HL-60 (cell line): ENCODE data around the gene ZNF664.

Experiments
- DNase-seq, 2 experiments: peaks; one replicate each; pipeline ENCODE4 v3.0.0-alpha.2; 2010 to 2020; ENCODE audit warnings: low read depth in 1 of 2, low spot score in 1 of 2
- H3K27ac ChIP-seq: fragments of 250-450 bp; sonication (Bioruptor Pico); replicated peaks from 2 replicates; pipeline ENCODE4 v1.5.1; 2020; ENCODE audit warnings: mild to moderate bottlenecking, moderate library complexity
- H3K27me3 ChIP-seq: fragments of 250-450 bp; sonication (Bioruptor Pico); 2 replicates; pipeline ENCODE4 v1.5.1; 2021; ENCODE audit warnings: mild to moderate bottlenecking, moderate library complexity; ENCODE audit not compliant: insufficient read depth, poor library complexity, severe bottlenecking
- H3K4me3 ChIP-seq: replicated peaks from 2 replicates; pipeline ENCODE4 v1.5.1; 2011; ENCODE audit warnings: mild to moderate bottlenecking, control low read depth, low read length; ENCODE audit not compliant: insufficient read depth
- GABPA ChIP-seq: IDR thresholded peaks from 2 replicates; pipeline ENCODE4 v1.6.1; 2012; ENCODE audit warnings: low read depth
- POLR2AphosphoS5 ChIP-seq: IDR thresholded peaks from 2 replicates; pipeline ENCODE4 v1.6.1; 2012; ENCODE audit warnings: low read depth
- SPI1 ChIP-seq: IDR thresholded peaks from 2 replicates; pipeline ENCODE4 v1.6.1; 2012; ENCODE audit warnings: low read depth, mild to moderate bottlenecking, borderline replicate concordance
- TF ChIP-seq, protein P1 (sequence below): IDR thresholded peaks from one replicate; pipeline ENCODE4 v1.5.1; 2011; ENCODE audit warnings: low read length, control low read depth, inconsistent platforms; ENCODE audit not compliant: insufficient read depth
- TF ChIP-seq, protein P2 (sequence below): IDR thresholded peaks from 2 replicates; pipeline ENCODE4 v1.6.1; 2012; ENCODE audit warnings: low read depth; ENCODE audit not compliant: insufficient replicate concordance

Gene ZNF664

GRCh38 chr12:123991372-123991951, 18.4 kb downstream of the ZNF664 start:
- TF ChIP-seq GABPA (no peak), POLR2AphosphoS5 (no peak), SPI1 (no peak)
- TF ChIP-seq, protein P1, sequence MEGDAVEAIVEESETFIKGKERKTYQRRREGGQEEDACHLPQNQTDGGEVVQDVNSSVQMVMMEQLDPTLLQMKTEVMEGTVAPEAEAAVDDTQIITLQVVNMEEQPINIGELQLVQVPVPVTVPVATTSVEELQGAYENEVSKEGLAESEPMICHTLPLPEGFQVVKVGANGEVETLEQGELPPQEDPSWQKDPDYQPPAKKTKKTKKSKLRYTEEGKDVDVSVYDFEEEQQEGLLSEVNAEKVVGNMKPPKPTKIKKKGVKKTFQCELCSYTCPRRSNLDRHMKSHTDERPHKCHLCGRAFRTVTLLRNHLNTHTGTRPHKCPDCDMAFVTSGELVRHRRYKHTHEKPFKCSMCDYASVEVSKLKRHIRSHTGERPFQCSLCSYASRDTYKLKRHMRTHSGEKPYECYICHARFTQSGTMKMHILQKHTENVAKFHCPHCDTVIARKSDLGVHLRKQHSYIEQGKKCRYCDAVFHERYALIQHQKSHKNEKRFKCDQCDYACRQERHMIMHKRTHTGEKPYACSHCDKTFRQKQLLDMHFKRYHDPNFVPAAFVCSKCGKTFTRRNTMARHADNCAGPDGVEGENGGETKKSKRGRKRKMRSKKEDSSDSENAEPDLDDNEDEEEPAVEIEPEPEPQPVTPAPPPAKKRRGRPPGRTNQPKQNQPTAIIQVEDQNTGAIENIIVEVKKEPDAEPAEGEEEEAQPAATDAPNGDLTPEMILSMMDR, result no peak
- TF ChIP-seq, protein P2, sequence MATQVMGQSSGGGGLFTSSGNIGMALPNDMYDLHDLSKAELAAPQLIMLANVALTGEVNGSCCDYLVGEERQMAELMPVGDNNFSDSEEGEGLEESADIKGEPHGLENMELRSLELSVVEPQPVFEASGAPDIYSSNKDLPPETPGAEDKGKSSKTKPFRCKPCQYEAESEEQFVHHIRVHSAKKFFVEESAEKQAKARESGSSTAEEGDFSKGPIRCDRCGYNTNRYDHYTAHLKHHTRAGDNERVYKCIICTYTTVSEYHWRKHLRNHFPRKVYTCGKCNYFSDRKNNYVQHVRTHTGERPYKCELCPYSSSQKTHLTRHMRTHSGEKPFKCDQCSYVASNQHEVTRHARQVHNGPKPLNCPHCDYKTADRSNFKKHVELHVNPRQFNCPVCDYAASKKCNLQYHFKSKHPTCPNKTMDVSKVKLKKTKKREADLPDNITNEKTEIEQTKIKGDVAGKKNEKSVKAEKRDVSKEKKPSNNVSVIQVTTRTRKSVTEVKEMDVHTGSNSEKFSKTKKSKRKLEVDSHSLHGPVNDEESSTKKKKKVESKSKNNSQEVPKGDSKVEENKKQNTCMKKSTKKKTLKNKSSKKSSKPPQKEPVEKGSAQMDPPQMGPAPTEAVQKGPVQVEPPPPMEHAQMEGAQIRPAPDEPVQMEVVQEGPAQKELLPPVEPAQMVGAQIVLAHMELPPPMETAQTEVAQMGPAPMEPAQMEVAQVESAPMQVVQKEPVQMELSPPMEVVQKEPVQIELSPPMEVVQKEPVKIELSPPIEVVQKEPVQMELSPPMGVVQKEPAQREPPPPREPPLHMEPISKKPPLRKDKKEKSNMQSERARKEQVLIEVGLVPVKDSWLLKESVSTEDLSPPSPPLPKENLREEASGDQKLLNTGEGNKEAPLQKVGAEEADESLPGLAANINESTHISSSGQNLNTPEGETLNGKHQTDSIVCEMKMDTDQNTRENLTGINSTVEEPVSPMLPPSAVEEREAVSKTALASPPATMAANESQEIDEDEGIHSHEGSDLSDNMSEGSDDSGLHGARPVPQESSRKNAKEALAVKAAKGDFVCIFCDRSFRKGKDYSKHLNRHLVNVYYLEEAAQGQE, result no peak
- DNase-seq, result no peak
- no peak overlapping the region for H3K27ac ChIP-seq
- no peaks in the 10 kb centered on the region for H3K27me3 ChIP-seq
- no peak overlapping the region for H3K4me3 ChIP-seq

DNA sequence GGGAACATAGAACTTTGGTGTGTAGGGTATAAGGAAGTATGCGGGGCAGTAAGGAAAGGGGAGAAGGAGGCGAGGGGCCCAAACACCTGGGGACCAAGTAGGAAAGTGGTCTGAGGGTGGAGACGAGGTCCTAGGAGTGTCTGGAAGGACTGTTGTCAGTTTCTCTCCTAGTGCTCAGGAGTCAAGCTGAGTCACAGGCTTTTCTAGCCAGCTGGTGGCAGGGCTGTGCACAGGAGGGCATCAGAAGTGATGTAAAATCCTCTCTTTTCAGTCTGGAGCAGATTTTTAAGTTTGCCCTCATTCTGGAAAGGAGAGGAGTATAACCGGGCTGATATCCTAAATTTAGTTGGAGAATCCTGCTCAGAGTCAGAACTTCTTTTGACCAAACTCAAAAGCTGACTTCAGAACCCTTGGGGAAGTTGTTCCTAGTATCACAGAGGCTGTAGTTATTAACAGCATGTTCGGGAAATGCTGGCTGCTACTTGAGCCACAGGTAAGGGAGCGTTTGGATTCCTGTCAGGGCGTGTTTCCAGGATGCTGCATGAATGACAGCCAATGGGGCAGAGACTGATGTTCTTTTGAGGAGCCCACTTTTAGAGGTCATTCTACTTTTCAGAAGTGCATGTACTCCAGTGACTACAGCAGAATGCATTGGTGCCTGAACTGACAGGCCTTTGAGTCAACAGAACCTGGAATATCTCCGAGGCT, 19.3 kb downstream of the ZNF664 start:
- Histone ChIP-seq H3K4me3 (no peak overlapping the region), H3K27ac (no peak overlapping the region), H3K27me3 (no peaks in the 10 kb centered on the region)
- DNase-seq, result no peak
- no peak for TF ChIP-seq SPI1
- TF ChIP-seq, protein P1, result no peak
- TF ChIP-seq, protein P2, result no peak
- no peak for TF ChIP-seq POLR2AphosphoS5
- no peak for TF ChIP-seq GABPA

GRCh38 chr12:123995023-123995748, 22.2 kb downstream of the ZNF664 start:
- H3K27me3 ChIP-seq, result no peaks in the 10 kb centered on the region
- no peak overlapping the region for H3K27ac ChIP-seq
- H3K4me3 ChIP-seq, result no peak overlapping the region
- TF ChIP-seq POLR2AphosphoS5, result no peak
- TF ChIP-seq, protein P2, result no peak
- no peak for TF ChIP-seq SPI1
- TF ChIP-seq, protein P1, result no peak
- TF ChIP-seq GABPA, result no peak
- no peak for DNase-seq
